OCI-LY1 (cell line): Measurements from ENCODE around the gene ARL5A.

ENCODE experiments used
- H2AFZ ChIP-seq: fragments of 200-600 bp; sonication (generic), shearing (Covaris generic); 2 replicates; pipeline ENCODE4 v1.6.0; 2014; ENCODE audit warnings: antibody characterized with exemption, mild to moderate bottlenecking, low read length
- H3F3A ChIP-seq: fragments of 200-600 bp; sonication (generic), shearing (Covaris generic); 2 replicates; pipeline ENCODE4 v1.6.0; 2014; ENCODE audit warnings: mild to moderate bottlenecking, antibody characterized with exemption, low read length, moderate library complexity; ENCODE audit not compliant: insufficient read depth
- H3K27ac ChIP-seq: fragments of 200-600 bp; sonication (generic); 2 replicates; pipeline ENCODE4 v1.5.1; 2014; ENCODE audit warnings: low read length, mixed run types, mild to moderate bottlenecking, low read depth; ENCODE audit not compliant: poor library complexity, severe bottlenecking
- H3K27me3 ChIP-seq: fragments of 200-600 bp; sonication (generic); 2 replicates; pipeline ENCODE4 v1.6.0; 2014; ENCODE audit warnings: antibody characterized with exemption, mild to moderate bottlenecking, low read length, moderate library complexity; ENCODE audit not compliant: insufficient read depth
- H3K36me3 ChIP-seq: fragments of 200-600 bp; sonication (generic); 2 replicates; pipeline ENCODE4 v1.6.1; 2014; ENCODE audit warnings: mild to moderate bottlenecking, antibody characterized with exemption, low read length, moderate library complexity, mixed read lengths; ENCODE audit not compliant: insufficient read depth
- H3K4me1 ChIP-seq: fragments of 200-600 bp; sonication (generic); 2 replicates; pipeline ENCODE4 v1.5.1; 2014; ENCODE audit warnings: mild to moderate bottlenecking, low read length, moderate library complexity; ENCODE audit not compliant: insufficient read depth, severe bottlenecking
- H3K4me2 ChIP-seq: fragments of 200-600 bp; sonication (generic), shearing (Covaris generic); 2 replicates; pipeline ENCODE4 v1.6.1; 2014; ENCODE audit warnings: low read length
- H3K4me3 ChIP-seq: fragments of 200-600 bp; sonication (generic); 2 replicates; pipeline ENCODE4 v1.5.1; 2014; ENCODE audit warnings: low read length, low read depth, mild to moderate bottlenecking, mixed read lengths; ENCODE audit not compliant: poor library complexity, severe bottlenecking
- H3K79me2 ChIP-seq: fragments of 200-600 bp; shearing (Covaris generic); 2 replicates; pipeline ENCODE4 v1.6.1; 2016; ENCODE audit warnings: mixed run types, low read length, mixed read lengths; ENCODE audit not compliant: insufficient read depth
- H3K9ac ChIP-seq: fragments of 200-600 bp; sonication (generic), shearing (Covaris generic); 2 replicates; pipeline ENCODE4 v1.6.1; 2014; ENCODE audit warnings: mild to moderate bottlenecking, low read length, mixed read lengths
- H3K9me2 ChIP-seq: fragments of 200-600 bp; sonication (generic), shearing (Covaris generic); 2 replicates; pipeline ENCODE4 v1.6.1; 2014; ENCODE audit warnings: low read depth, mild to moderate bottlenecking, low read length, mixed read lengths
- H3K9me3 ChIP-seq: fragments of 200-600 bp; shearing (Covaris generic); 2 replicates; pipeline ENCODE4 v1.6.1; 2014; ENCODE audit warnings: low read length, mixed read lengths
- H4K20me1 ChIP-seq: fragments of 200-600 bp; sonication (generic), shearing (Covaris generic); 2 replicates; pipeline ENCODE4 v1.6.0; 2016; ENCODE audit warnings: mild to moderate bottlenecking, low read length; ENCODE audit not compliant: insufficient read depth
- CTCF ChIP-seq: fragments of 200-600 bp; sonication (generic), shearing (Covaris generic); IDR thresholded peaks from 2 replicates; pipeline ENCODE4 v1.5.1; 2017; ENCODE audit warnings: mild to moderate bottlenecking, antibody characterized with exemption, low read length, moderate library complexity, mixed read lengths
- EZH2 ChIP-seq: fragments of 200-600 bp; sonication (generic), shearing (Covaris generic); IDR thresholded peaks from 2 replicates; pipeline ENCODE4 v1.8.0; 2017; ENCODE audit warnings: borderline replicate concordance, mixed run types, mild to moderate bottlenecking, antibody characterized with exemption, low read length, moderate library complexity, mixed read lengths

Gene ARL5A

GRCh38 chr2:151844211-151844896, 16.1 kb upstream of the ARL5A start:
- no peaks in the 10 kb centered on the region for H3K4me1 ChIP-seq
- H3K9me3 ChIP-seq: no peaks in the 10 kb centered on the region
- no peak overlapping the region for H2AFZ ChIP-seq
- H3K36me3 ChIP-seq: no peaks in the 10 kb centered on the region
- no peak overlapping the region for H3K27ac ChIP-seq
- no peak overlapping the region for H3K4me2 ChIP-seq
- no peak overlapping the region for H3K4me3 ChIP-seq
- H3K27me3 ChIP-seq: no peaks in the 10 kb centered on the region
- no peaks in the 10 kb centered on the region for H4K20me1 ChIP-seq
- H3K9ac ChIP-seq: no peak overlapping the region
- H3K9me2 ChIP-seq: no peaks in the 10 kb centered on the region
- no peaks in the 10 kb centered on the region for H3F3A ChIP-seq
- TF ChIP-seq CTCF (no peak), EZH2 (no peak)
- no peaks in the 10 kb centered on the region for H3K79me2 ChIP-seq

- no peak for TF ChIP-seq CTCF
- TF ChIP-seq EZH2: no peak
- no peaks in the 10 kb centered on the region for H3K9me3 ChIP-seq
- H3K27ac ChIP-seq: no peak overlapping the region
- H3F3A ChIP-seq: no peaks in the 10 kb centered on the region
- no peaks in the 10 kb centered on the region for H3K27me3 ChIP-seq
- no peaks in the 10 kb centered on the region for H4K20me1 ChIP-seq
- H2AFZ ChIP-seq: no peak overlapping the region
- no peaks in the 10 kb centered on the region for H3K79me2 ChIP-seq
- no peaks in the 10 kb centered on the region for H3K4me1 ChIP-seq
- H3K4me3 ChIP-seq: no peak overlapping the region
- H3K9me2 ChIP-seq: no peaks in the 10 kb centered on the region
- H3K9ac ChIP-seq: no peak overlapping the region
- no peaks in the 10 kb centered on the region for H3K36me3 ChIP-seq
- no peak overlapping the region for H3K4me2 ChIP-seq
Measured at GRCh38 chr2:151843691-151844061, 15.5 kb upstream of the ARL5A start.

GRCh38 chr2:151842830-151843690, 14.8 kb upstream of the ARL5A start:
- Histone ChIP-seq H3K9ac (no peak overlapping the region), H3K79me2 (no peaks in the 10 kb centered on the region), H3K27ac (no peak overlapping the region), H3K4me2 (no peak overlapping the region), H2AFZ (no peak overlapping the region), H3K9me3 (no peaks in the 10 kb centered on the region), H4K20me1 (no peaks in the 10 kb centered on the region), H3K9me2 (no peaks in the 10 kb centered on the region), H3K36me3 (no peaks in the 10 kb centered on the region), H3K4me3 (no peak overlapping the region), H3K27me3 (no peaks in the 10 kb centered on the region), H3F3A (no peaks in the 10 kb centered on the region), H3K4me1 (no peaks in the 10 kb centered on the region)
- TF ChIP-seq CTCF: no peak
- TF ChIP-seq EZH2: no peak
